Astrocyte of the spinal cord (primary cell): Measurements from ENCODE around the gene TERT.
"Not testable (repeated sequence)": the region's sequence is repeated elsewhere in the genome, so short reads cannot be mapped to it uniquely, and the experiment has no call there.

Experiments used
- DNase-seq: peaks from one replicate; pipeline ENCODE4 v3.0.0; 2011; ENCODE audit warnings: low read depth, low spot score
- H3K4me3 ChIP-seq: 2 replicates; pipeline ENCODE4 v1.5.1; 2011; ENCODE audit warnings: low read depth, mild to moderate bottlenecking, low read length, moderate library complexity
- in situ Hi-C: cut with HindIII; loops from 2 replicates; pipeline ENCODE4 v1.10.0; 2017; ENCODE audit warnings: low sequenced_read_pairs
- TF ChIP-seq, protein P1 (sequence below): IDR thresholded peaks from 2 replicates; pipeline ENCODE4 v1.5.1; 2012; ENCODE audit warnings: low read depth, mild to moderate bottlenecking, low read length, inconsistent platforms

TERT gene

GRCh38 chr5:1294835-1295649, at the start of gene TERT:
TERT (minus strand) TSS chr5:1295068; CDS start chr5:1294989, 79 bp downstream.
- no peak within 1 kb of the TSS for H3K4me3 ChIP-seq
- TF ChIP-seq, protein P1, sequence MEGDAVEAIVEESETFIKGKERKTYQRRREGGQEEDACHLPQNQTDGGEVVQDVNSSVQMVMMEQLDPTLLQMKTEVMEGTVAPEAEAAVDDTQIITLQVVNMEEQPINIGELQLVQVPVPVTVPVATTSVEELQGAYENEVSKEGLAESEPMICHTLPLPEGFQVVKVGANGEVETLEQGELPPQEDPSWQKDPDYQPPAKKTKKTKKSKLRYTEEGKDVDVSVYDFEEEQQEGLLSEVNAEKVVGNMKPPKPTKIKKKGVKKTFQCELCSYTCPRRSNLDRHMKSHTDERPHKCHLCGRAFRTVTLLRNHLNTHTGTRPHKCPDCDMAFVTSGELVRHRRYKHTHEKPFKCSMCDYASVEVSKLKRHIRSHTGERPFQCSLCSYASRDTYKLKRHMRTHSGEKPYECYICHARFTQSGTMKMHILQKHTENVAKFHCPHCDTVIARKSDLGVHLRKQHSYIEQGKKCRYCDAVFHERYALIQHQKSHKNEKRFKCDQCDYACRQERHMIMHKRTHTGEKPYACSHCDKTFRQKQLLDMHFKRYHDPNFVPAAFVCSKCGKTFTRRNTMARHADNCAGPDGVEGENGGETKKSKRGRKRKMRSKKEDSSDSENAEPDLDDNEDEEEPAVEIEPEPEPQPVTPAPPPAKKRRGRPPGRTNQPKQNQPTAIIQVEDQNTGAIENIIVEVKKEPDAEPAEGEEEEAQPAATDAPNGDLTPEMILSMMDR: no peak
- no peak for DNase-seq
- in situ Hi-C loops: no loop called here

- H3K4me3 ChIP-seq: peak overlapping the region; percentile 54
- TF ChIP-seq, protein P1: no peak
- DNase-seq: no peak
- in situ Hi-C loops: no loop called here
Observed at GRCh38 chr5:1343931-1344901, 49.3 kb upstream of the TERT start.

- TF ChIP-seq, protein P1: no peak
- no peak overlapping the region for H3K4me3 ChIP-seq
- in situ Hi-C loops: no loop called here
- DNase-seq: no peak
Observed at GRCh38 chr5:1343315-1343751, 48.5 kb upstream of the TERT start.

GRCh38 chr5:1342711-1343110, 47.8 kb upstream of the TERT start:
- H3K4me3 ChIP-seq, DNase-seq, in situ Hi-C loops: not testable (repeated sequence)

GRCh38 chr5:1342268-1342667, 47.4 kb upstream of the TERT start:
- DNase-seq: no peak
- no peak overlapping the region for H3K4me3 ChIP-seq
- in situ Hi-C loops: no loop called here
- TF ChIP-seq, protein P1: no peak

GRCh38 chr5:1341863-1342262, 47.0 kb upstream of the TERT start:
- no peak for DNase-seq
- TF ChIP-seq, protein P1: no peak
- no peak overlapping the region for H3K4me3 ChIP-seq
- in situ Hi-C loops: no loop called here

GRCh38 chr5:1339818-1340210, 44.9 kb upstream of the TERT start:
- DNase-seq, in situ Hi-C loops, H3K4me3 ChIP-seq: not testable (repeated sequence)

GRCh38 chr5:1339139-1339817, 44.4 kb upstream of the TERT start:
- DNase-seq, in situ Hi-C loops, H3K4me3 ChIP-seq: not testable (repeated sequence)
